Thymus (tissue), 11 donors: ENCODE data around the gene CCDC68. TPM values are rescaled to one million over a fixed set of nuclear protein-coding genes. Genes with fewer than 3 reads are reported as not detected.

Experiments used
- DNase-seq, 9 donors: peaks; one replicate each; pipeline ENCODE4 v3.0.0-alpha.2; 2013; ENCODE audit warnings: low spot score in 9 of 9, low read depth in 6 of 9, missing footprints in 1 of 9
- H3K27ac ChIP-seq, 2 donors: one replicate each; pipeline ENCODE4 v1.5.1; 2013; ENCODE audit warnings: control low read depth in 1 of 2, low read depth in 1 of 2, low read length in 1 of 2, mild to moderate bottlenecking in 1 of 2, moderate library complexity in 1 of 2
- H3K27me3 ChIP-seq, 2 donors: one replicate each; pipeline ENCODE4 v1.5.1; 2013; ENCODE audit warnings: low read length in 1 of 2; ENCODE audit not compliant: control insufficient read depth in 2 of 2, insufficient read depth in 1 of 2
- H3K36me3 ChIP-seq, 2 donors: one replicate each; pipeline ENCODE4 v1.5.1; 2013; ENCODE audit warnings: low read length in 1 of 2, mild to moderate bottlenecking in 1 of 2, moderate library complexity in 1 of 2; ENCODE audit not compliant: control insufficient read depth in 2 of 2, insufficient read depth in 2 of 2
- H3K4me1 ChIP-seq, 2 donors: one replicate each; pipeline ENCODE4 v1.5.1; 2013; ENCODE audit warnings: low read length in 2 of 2; ENCODE audit not compliant: control insufficient read depth in 2 of 2, insufficient read depth in 2 of 2
- H3K4me3 ChIP-seq, 2 donors: one replicate each; pipeline ENCODE4 v1.5.1; 2013; ENCODE audit warnings: low read length in 2 of 2, control low read depth in 1 of 2, mild to moderate bottlenecking in 1 of 2
- H3K9me3 ChIP-seq, 2 donors: one replicate each; pipeline ENCODE4 v1.5.1; 2013; ENCODE audit warnings: low read length in 1 of 2, mild to moderate bottlenecking in 1 of 2; ENCODE audit not compliant: control insufficient read depth in 2 of 2, insufficient read depth in 1 of 2
- WGBS: extraction: QIAGEN DNeasy Blood & Tissue Kit; methylation state at CpG from one replicate; pipeline ENCODE4 v1.1.7; 2013; 5-methylcytosine and 5-hydroxymethylcytosine counted together
- polyA plus RNA-seq: library from polyadenylated mRNA; stranded (reverse); fragments of 200-250 nt; gene quantifications from one replicate; pipeline ENCODE4 v1.2.3, GENCODE V29; 2013
- total RNA-seq: library from RNA; stranded (reverse); fragments of 120-200 nt; gene quantifications from one replicate; pipeline ENCODE4 v1.2.4, GENCODE V29; 2013
- donor health status: healthy.

The CCDC68 gene
- total and polyA plus RNA-seq, 2 donors, result 0.52 to 1.8 TPM

DNA sequence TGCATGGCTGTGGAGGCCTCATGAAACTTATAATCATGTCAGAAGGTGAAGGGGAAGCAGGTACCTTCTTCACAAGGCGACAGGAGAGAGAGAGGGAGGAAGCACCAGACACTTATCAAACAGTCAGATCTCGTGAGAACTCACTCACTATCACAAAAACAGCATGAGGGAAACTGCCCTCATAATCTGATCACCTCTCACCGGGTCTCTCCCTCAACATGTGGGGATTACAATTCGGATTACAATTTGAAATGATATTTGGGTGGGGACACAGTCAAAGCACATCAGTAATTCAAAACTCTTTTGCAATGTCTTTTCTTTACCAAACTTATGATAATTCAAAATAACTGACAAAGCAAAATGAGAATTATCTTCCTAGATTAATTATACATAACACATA, 8.5 kb upstream of the CCDC68 start:
- H3K36me3 ChIP-seq, result no peaks in the 10 kb centered on the region
- H3K4me1 ChIP-seq, result no peaks in the 10 kb centered on the region
- H3K4me3 ChIP-seq, result no peak overlapping the region
- H3K27ac ChIP-seq, result no peak overlapping the region
- no peaks in the 10 kb centered on the region for H3K27me3 ChIP-seq
- no peak for DNase-seq
- no peaks in the 10 kb centered on the region for H3K9me3 ChIP-seq
- 67% methylated on average over 4 of the region's 4 CpGs for WGBS

- no peak overlapping the region for H3K4me3 ChIP-seq
- H3K27me3 ChIP-seq, result peaks cover 0 to 7% of the 10 kb centered on the region in 2 donors
- H3K36me3 ChIP-seq, result no peaks in the 10 kb centered on the region
- H3K9me3 ChIP-seq, result no peaks in the 10 kb centered on the region
- no peak for DNase-seq
- no peaks in the 10 kb centered on the region for H3K4me1 ChIP-seq
- H3K27ac ChIP-seq, result no peak overlapping the region
Measured at GRCh38 chr18:54964741-54965140, 5.5 kb upstream of the CCDC68 start.

- no peak for DNase-seq
- peaks cover 0 to 2% of the 10 kb centered on the region in 2 donors for H3K4me1 ChIP-seq
- no peaks in the 10 kb centered on the region for H3K36me3 ChIP-seq
- no peak overlapping the region for H3K27ac ChIP-seq
- peaks cover 13 to 22% of the 10 kb centered on the region in 2 donors for H3K27me3 ChIP-seq
- no peaks in the 10 kb centered on the region for H3K9me3 ChIP-seq
- H3K4me3 ChIP-seq, result no peak overlapping the region
- WGBS, result 85% methylated on average over 9 of the region's 9 CpGs
Measured at GRCh38 chr18:54962919-54963645, 3.8 kb upstream of the CCDC68 start.

GRCh38 chr18:54961868-54962267, 2.6 kb upstream of the CCDC68 start:
- no peak overlapping the region for H3K4me3 ChIP-seq
- 72% methylated on average over 4 of the region's 4 CpGs for WGBS
- no peak overlapping the region for H3K27ac ChIP-seq
- peaks cover 13 to 27% of the 10 kb centered on the region in 2 donors for H3K27me3 ChIP-seq
- DNase-seq, result no peak
- no peaks in the 10 kb centered on the region for H3K36me3 ChIP-seq
- H3K9me3 ChIP-seq, result no peaks in the 10 kb centered on the region
- H3K4me1 ChIP-seq, result peaks cover 0 to 2% of the 10 kb centered on the region in 2 donors

DNA sequence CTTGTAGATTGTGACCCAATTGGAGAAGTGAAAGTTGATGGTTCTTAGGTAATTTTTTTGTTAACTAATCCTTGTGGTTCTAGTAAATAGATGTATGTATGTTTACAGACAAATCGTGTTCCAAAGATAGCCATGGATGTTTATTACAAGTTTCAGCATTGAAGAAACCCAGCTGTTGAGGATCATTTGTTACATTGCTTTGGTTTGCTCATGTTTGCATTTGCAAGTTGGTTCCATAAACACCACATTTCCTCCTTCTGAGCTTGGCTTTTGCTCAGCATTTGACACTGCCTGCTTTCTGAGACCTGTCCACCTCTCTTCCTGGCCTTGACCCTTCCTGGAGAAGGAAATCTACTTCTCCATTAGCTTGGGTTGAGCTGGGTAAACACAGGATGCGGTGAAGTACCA, 1.8 kb upstream of the CCDC68 start:
- Histone ChIP-seq H3K27ac (no peak overlapping the region), H3K4me1 (peaks cover 0 to 2% of the 10 kb centered on the region in 2 donors)
- WGBS, result 49% methylated on average over 2 of the region's 2 CpGs

DNA sequence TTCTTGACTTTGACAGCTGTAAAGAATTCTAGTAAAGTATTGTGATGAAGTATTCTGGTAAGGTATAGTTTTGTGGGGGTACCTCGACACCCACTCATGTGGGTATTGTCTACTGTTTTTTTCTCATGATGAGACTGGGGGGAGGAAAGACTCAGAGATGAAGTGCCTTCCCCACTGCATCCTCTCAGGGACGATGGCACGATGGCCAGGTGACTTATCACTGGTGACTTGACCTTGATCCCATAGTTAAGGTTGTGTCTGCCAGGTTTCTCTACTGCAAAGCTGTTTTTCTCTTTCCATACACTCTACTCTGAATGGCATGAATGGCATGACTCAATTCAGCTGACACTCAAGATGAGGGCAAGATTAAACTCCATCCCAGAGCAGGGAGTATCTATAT, 936 bp upstream of the CCDC68 start:
- DNase-seq, result no peak
- Histone ChIP-seq H3K9me3 (no peaks in the 10 kb centered on the region), H3K27me3 (peaks cover 13 to 27% of the 10 kb centered on the region in 2 donors), H3K36me3 (no peaks in the 10 kb centered on the region), H3K27ac (no peak overlapping the region), H3K4me3 (no peak overlapping the region), H3K4me1 (peaks cover 0 to 2% of the 10 kb centered on the region in 2 donors)
- 98% methylated on average over 3 of the region's 3 CpGs for WGBS

More for the DNA sequence above, 1.8 kb upstream of the CCDC68 start:
- Histone ChIP-seq H3K27me3 (peaks cover 13 to 27% of the 10 kb centered on the region in 2 donors), H3K36me3 (no peaks in the 10 kb centered on the region), H3K4me3 (no peak overlapping the region), H3K9me3 (no peaks in the 10 kb centered on the region)
- no peak for DNase-seq

DNA sequence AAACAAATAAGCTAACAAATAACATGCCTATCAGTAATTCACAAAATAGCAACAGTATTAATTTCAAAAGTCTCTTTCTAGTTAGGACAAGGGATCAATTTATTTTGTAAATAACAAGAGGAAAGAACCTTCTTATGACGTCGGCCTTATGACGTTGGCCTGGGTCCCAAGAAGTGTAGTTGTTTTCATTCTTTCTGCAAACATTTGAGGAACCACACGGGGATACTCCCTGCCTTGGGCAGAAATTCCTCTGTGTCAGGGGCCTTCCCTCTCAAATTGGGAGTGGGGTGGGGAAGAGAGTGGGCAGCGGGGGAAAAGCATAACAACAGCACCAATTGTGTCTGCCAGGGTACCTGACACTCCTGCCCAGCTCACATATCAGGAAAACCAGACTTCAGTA, 1.3 kb downstream of the CCDC68 start:
- Histone ChIP-seq H3K27me3 (peaks cover 13 to 27% of the 10 kb centered on the region in 2 donors), H3K4me1 (peaks cover 0 to 2% of the 10 kb centered on the region in 2 donors), H3K9me3 (no peaks in the 10 kb centered on the region), H3K4me3 (no peak overlapping the region), H3K27ac (no peak overlapping the region), H3K36me3 (no peaks in the 10 kb centered on the region)
- WGBS, result 93% methylated on average over 5 of the region's 5 CpGs
- no peak for DNase-seq

GRCh38 chr18:54957296-54957832, 1.9 kb downstream of the CCDC68 start:
- H3K4me3 ChIP-seq, result no peak overlapping the region
- H3K27ac ChIP-seq, result no peak overlapping the region
- WGBS, result 94% methylated on average over 2 of the region's 2 CpGs

GRCh38 chr18:54956506-54956905, 2.8 kb downstream of the CCDC68 start:
- Histone ChIP-seq H3K4me1 (peaks cover 0 to 2% of the 10 kb centered on the region in 2 donors), H3K36me3 (no peaks in the 10 kb centered on the region), H3K4me3 (no peak overlapping the region), H3K27me3 (peaks cover 13 to 27% of the 10 kb centered on the region in 2 donors), H3K9me3 (no peaks in the 10 kb centered on the region), H3K27ac (no peak overlapping the region)
- WGBS, result 97% methylated on average over 3 of the region's 3 CpGs
- DNase-seq, result no peak

More at GRCh38 chr18:54957296-54957832, 1.9 kb downstream of the CCDC68 start:
- no peak for DNase-seq
- no peaks in the 10 kb centered on the region for H3K36me3 ChIP-seq
- H3K4me1 ChIP-seq, result peaks cover 0 to 2% of the 10 kb centered on the region in 2 donors
- H3K27me3 ChIP-seq, result peaks cover 13 to 27% of the 10 kb centered on the region in 2 donors
- no peaks in the 10 kb centered on the region for H3K9me3 ChIP-seq
